Inflammatory macrophage treated with lipopolysaccharide for 4 hours (primary cell): Measurements from ENCODE around the gene CDIP1.
A peak's percentile ranks its signal among the peaks of the same experiment; 100 is the strongest.
"Not testable (repeated sequence)": the region's sequence is repeated elsewhere in the genome, so short reads cannot be mapped to it uniquely, and the experiment has no call there.

ENCODE experiments used
- DNase-seq: peaks from one replicate; pipeline ENCODE4 v3.0.0-alpha.2; 2020

CDIP1 gene

GRCh38 chr16:4538350-4539235, at the start of gene CDIP1:
Gene CDIP1 (minus strand): TSS chr16:4538773. CDS start chr16:4514130, 24,643 bp downstream.
- DNase-seq: peak; percentile 99

- no peak for DNase-seq
These were observed 47.7 kb upstream of the CDIP1 start for GRCh38 chr16:4586291-4586690.

GRCh38 chr16:4583906-4584305, 45.3 kb upstream of the CDIP1 start:
- DNase-seq: peak; percentile 67

GRCh38 chr16:4580250-4580649, 41.7 kb upstream of the CDIP1 start:
- DNase-seq: no peak

- DNase-seq: no peak
These were observed 40.5 kb upstream of the CDIP1 start for GRCh38 chr16:4578961-4579530.

- no peak for DNase-seq
These were observed 37.4 kb upstream of the CDIP1 start for GRCh38 chr16:4576008-4576407.

- no peak for DNase-seq
These were observed 36.5 kb upstream of the CDIP1 start for GRCh38 chr16:4574919-4575705.

- not testable (repeated sequence) for DNase-seq
These were observed 35.4 kb upstream of the CDIP1 start for GRCh38 chr16:4573926-4574325.

- DNase-seq: peak; percentile 59
These were observed 34.1 kb upstream of the CDIP1 start for GRCh38 chr16:4572715-4573114.

- DNase-seq: no peak
These were observed 32.2 kb upstream of the CDIP1 start for GRCh38 chr16:4570688-4571321.

GRCh38 chr16:4570086-4570485, 31.5 kb upstream of the CDIP1 start:
- no peak for DNase-seq

- DNase-seq: no peak
These were observed 27.6 kb upstream of the CDIP1 start for GRCh38 chr16:4566144-4566543.

- no peak for DNase-seq
These were observed 26.2 kb upstream of the CDIP1 start for GRCh38 chr16:4564661-4565267.

- DNase-seq: no peak
These were observed 23.0 kb upstream of the CDIP1 start for GRCh38 chr16:4561596-4561995.

GRCh38 chr16:4557973-4558372, 19.4 kb upstream of the CDIP1 start:
- no peak for DNase-seq

GRCh38 chr16:4556580-4556979, 18.0 kb upstream of the CDIP1 start:
- no peak for DNase-seq

- DNase-seq: no peak
These were observed 17.5 kb upstream of the CDIP1 start, which contains the start of gene C16orf96 for GRCh38 chr16:4556112-4556511. Gene C16orf96 (plus strand): TSS chr16:4556340. CDS start chr16:4556490, 150 bp downstream.

- DNase-seq: no peak
These were observed 14.0 kb upstream of the CDIP1 start for GRCh38 chr16:4552541-4552940.

GRCh38 chr16:4550591-4550990, 12.0 kb upstream of the CDIP1 start:
- no peak for DNase-seq

- DNase-seq: no peak
These were observed 9.6 kb upstream of the CDIP1 start for GRCh38 chr16:4548124-4548523.

- DNase-seq: no peak
These were observed 5.9 kb upstream of the CDIP1 start for GRCh38 chr16:4544473-4544872.

GRCh38 chr16:4539716-4540284, 1.2 kb upstream of the CDIP1 start:
- no peak for DNase-seq
